ENCODE data around the gene MFN2.
"Not testable (repeated sequence)": the region's sequence is repeated elsewhere in the genome, so short reads cannot be mapped to it uniquely, and the experiment has no call there.

Gene MFN2

DNA sequence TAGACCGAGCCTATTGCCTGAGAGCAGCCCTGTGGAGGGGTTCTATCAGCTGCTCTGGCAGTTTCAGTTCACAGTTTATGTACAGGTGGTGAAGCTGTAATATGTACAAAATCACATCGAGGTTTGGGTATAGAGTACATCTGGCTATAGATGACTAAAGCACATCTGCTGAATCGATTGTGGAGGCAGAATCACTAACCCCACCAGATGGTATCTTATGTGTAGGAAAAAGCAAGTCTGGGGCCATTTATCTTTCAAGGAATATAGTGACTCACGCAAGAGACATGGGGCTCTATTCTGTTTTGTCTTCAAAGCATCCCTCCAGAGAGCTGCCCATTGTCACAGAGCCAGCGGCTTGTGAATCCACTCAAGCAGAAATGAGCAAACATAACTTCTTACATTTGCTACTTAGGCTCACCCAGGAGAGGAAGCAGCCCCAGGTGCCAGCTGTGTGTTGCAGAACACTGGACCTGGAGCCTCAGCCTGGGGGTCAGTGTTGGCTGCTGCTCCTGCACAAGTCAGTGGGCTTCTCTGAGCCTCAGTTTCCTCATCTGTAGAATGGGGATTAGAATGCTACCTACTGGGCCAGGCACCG is 60.3 kb downstream of the MFN2 start:
- peak overlapping the region; percentile 31; the same call in 1 of the 2 replicates for H3K27ac ChIP-seq
- TF ChIP-seq, protein P1, sequence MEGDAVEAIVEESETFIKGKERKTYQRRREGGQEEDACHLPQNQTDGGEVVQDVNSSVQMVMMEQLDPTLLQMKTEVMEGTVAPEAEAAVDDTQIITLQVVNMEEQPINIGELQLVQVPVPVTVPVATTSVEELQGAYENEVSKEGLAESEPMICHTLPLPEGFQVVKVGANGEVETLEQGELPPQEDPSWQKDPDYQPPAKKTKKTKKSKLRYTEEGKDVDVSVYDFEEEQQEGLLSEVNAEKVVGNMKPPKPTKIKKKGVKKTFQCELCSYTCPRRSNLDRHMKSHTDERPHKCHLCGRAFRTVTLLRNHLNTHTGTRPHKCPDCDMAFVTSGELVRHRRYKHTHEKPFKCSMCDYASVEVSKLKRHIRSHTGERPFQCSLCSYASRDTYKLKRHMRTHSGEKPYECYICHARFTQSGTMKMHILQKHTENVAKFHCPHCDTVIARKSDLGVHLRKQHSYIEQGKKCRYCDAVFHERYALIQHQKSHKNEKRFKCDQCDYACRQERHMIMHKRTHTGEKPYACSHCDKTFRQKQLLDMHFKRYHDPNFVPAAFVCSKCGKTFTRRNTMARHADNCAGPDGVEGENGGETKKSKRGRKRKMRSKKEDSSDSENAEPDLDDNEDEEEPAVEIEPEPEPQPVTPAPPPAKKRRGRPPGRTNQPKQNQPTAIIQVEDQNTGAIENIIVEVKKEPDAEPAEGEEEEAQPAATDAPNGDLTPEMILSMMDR (conservative IDR thresholded peaks at IDR 0.05; ENCODE audit: low read depth), result no peak
- CTCF ChIA-PET, result interaction anchor here (0.6 to 1.1 kb wide), 2 partner anchors 47 to 69 kb away, joined by 3 read pairs; no protein-coding TSS in a partner anchor
- POLR2A ChIA-PET (ENCODE audit: low non-redundant PET), result no interaction called here
- no peak for DNase-seq (ENCODE audit: low spot score)

DNA sequence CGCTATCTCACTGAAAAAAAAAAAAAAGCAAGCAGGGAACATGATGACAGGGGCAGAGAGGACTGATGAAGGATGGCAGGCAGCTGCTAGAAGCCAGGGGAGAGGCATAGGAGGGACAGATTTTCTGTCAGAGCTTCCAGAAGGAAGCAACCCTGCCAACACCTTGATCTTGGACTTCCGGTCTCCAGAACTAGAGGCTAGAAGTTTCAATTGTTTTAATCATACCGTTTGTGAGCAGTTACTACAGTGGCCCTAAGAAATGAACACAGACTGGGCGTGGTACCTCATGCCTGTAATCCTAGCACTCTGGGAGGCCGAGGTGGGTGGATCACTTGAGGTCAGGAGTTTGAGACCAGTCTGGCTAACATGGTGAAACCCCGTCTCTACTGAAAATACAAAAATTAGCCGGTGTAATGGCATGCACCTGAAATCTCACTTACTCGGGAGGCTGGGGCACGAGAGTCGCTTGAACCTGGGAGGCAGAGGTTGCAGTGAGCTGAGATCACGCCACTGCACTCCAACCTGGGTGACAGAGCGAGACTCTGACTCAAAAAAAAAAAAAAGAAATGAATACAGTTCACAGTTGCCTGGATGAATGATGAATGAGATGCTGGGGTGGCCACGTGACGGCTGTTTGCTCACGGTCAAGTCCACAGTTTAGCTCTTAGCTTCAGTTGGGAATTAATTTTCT is 64.1 kb downstream of the MFN2 start:
- H3K27ac ChIP-seq; DNase-seq (ENCODE audit: low spot score); POLR2A ChIA-PET (ENCODE audit: low non-redundant PET): not testable (repeated sequence)
- CTCF ChIA-PET, result interaction anchor here (0.7 kb wide), 1 partner anchor 132 kb away, joined by 3 read pairs; no protein-coding TSS in a partner anchor

DNA sequence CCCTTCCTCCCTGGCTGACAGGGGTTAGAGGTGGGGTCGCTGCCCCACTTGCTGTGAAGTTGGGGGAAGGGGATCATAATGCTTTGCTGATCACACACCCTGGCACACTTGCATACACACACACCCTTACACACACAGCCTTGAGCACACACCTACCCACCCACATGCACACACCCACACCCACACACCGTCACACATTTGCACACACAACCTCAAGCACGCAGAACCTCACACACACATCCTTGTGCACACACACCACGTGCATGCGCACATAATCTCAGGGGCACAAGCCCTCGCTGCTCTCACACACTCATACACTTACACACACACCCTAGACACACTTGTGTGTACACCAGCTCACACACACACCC is 66.5 kb downstream of the MFN2 start:
- POLR2A ChIA-PET (ENCODE audit: low non-redundant PET), result no interaction called here
- DNase-seq (ENCODE audit: low spot score), result no peak
- TF ChIP-seq, protein P1 (conservative IDR thresholded peaks at IDR 0.05; ENCODE audit: low read depth), result no peak
- CTCF ChIA-PET, result no interaction called here
- no peak overlapping the region for H3K27ac ChIP-seq

DNA sequence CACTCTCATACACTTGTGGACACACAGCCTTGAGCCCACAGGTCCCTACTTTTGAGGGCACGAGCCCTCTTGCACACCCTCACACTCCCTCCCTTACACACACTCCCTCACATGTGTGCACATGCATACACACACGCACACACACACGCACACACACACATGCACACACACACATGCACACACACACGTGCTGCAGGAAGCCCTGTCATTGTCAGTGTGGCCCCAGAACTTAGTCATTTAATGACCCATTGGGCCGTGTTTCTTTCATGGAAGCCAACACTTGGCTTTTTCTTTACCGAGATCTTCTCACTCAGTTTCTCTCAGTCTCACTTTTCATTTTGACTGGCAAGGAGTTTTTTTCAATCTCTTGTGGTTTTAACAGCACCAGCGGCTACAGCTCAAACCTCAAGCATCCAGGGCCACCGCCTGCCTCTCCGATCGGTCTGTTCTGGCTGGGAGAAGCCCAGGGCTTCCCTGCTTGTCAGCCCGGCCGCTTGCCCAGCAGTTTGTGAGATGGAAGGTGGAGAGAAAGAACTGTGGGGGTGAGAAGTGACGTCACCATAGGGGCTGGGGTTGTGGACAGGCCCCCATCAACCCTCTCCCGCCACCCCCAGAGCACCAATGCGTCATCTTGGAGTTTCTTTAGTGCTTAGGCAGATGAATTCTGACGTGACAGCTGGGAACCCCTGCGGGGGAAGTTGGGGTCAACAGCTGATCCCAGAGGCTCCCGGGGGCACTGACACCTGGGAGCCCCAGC is 67.1 kb downstream of the MFN2 start:
- no peak overlapping the region for H3K27ac ChIP-seq
- POLR2A ChIA-PET (ENCODE audit: low non-redundant PET), result no interaction called here
- CTCF ChIA-PET, result interaction anchor here (0.7 kb wide), 1 partner anchor 298 kb away, joined by 3 read pairs; no protein-coding TSS in a partner anchor
- no peak for DNase-seq (ENCODE audit: low spot score)
- TF ChIP-seq, protein P1 (conservative IDR thresholded peaks at IDR 0.05; ENCODE audit: low read depth), result no peak

DNA sequence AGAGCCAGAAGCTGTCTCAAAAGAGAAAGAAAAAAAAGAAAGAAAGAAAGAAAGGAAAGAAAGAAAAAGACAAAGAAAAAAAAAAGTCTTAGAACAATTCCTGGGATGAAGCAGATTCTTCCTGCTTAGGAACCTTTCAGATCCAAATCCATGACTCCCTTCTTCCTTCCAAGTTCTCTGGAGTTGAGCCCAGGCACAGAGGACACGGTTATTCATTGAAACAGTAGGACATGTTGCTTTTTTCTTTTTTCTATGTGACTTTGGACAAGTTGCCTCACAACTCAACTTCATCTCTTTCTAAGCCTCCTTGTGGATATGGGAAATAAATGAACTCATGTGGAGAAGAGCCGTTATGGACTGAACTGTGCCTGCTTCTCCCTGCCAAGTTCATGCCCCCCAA is 68.1 kb downstream of the MFN2 start:
- ChIA-PET CTCF (no interaction called here), POLR2A (ENCODE audit: low non-redundant PET) (interaction anchor here (0.7 kb wide), 1 partner anchor 9 kb away, joined by 3 read pairs; no protein-coding TSS in a partner anchor)
- TF ChIP-seq, protein P1 (conservative IDR thresholded peaks at IDR 0.05; ENCODE audit: low read depth), result no peak
- H3K27ac ChIP-seq, result no peak overlapping the region
- DNase-seq (ENCODE audit: low spot score), result no peak

DNA sequence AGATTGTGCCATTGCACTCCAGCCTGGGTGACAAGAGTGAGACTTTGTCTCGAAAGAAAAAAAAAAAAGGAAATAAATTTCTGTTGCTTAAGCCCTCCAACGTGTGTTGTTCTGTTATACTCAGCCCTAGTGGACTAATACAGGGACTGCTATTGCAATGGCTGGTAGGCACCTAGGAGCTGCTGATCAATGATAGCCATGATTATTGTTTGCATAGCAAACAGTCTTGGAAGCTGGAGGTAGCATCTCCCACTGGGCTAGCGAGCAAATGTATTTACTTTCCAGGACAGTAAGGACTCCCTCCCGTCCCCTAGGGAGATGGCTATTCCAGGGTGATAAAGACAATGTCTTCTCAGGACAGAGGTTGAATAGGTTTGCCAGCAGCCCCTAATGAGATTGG is 69.4 kb downstream of the MFN2 start:
- ChIA-PET CTCF (no interaction called here), POLR2A (ENCODE audit: low non-redundant PET) (interaction anchor here (0.6 kb wide), 1 partner anchor 1591 kb away, joined by 10 read pairs; no protein-coding TSS in a partner anchor)
- DNase-seq (ENCODE audit: low spot score), result no peak
- TF ChIP-seq, protein P1 (conservative IDR thresholded peaks at IDR 0.05; ENCODE audit: low read depth), result no peak
- H3K27ac ChIP-seq, result no peak overlapping the region
